HuH-7 (cell line): ENCODE results near the gene ARID3B.
"Not testable (repeated sequence)": the region's sequence is repeated elsewhere in the genome, so short reads cannot be mapped to it uniquely, and the experiment has no call there.

Experiments used
- DNase-seq: peaks from one replicate; pipeline ENCODE4 v3.0.0; 2011; ENCODE audit warnings: low spot score

Gene ARID3B

GRCh38 chr15:74621546-74621920, 80.5 kb downstream of the ARID3B start:
- DNase-seq, result no peak

GRCh38 chr15:74621936-74622335, 80.9 kb downstream of the ARID3B start:
- DNase-seq, result no peak

DNA sequence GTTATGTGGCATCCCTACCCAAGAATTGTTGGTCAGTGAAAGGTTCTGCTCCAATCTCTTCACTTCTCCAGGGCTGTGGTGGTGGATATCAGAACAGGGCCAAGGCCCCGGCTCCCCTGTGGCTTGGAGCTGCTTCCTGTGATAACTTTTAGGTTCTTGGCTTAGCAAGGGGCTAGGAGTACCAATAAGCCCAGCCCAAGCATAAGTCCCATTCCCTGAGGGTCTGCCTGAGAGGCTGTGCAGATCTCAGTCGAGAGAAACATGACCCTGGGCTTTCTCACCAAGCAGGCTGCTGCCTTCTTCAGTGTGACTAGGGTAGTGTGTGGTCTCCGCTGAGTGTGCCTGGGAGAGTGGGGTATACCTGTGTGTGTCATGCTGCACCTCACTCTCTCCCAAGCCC, 81.7 kb downstream of the ARID3B start:
- no peak for DNase-seq

- DNase-seq, result no peak
Measured at GRCh38 chr15:74624020-74624602, 83.1 kb downstream of the ARID3B start.

- DNase-seq, result no peak
Measured at GRCh38 chr15:74625693-74626092, 84.7 kb downstream of the ARID3B start.

DNA sequence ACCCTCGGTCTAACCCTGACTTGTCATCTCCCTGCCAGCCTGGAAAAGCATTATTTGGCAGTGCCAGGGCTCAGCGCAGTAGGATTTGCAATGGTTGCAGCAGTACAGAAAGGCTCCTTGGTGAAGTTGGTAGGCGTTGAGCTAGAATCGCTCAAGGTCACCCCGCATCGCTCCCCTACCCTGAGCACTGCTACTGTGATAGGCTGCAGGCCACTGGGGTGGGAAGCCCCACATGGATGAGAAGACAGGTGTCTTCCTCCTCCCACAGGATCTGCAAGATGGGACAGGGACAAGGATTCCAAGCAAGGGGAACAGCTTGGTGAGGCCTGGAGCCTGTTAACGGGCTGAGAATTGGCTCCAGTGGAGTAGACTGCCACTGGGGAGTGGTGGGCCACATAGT, 85.3 kb downstream of the ARID3B start:
- no peak for DNase-seq

GRCh38 chr15:74626752-74627692, 86.0 kb downstream of the ARID3B start:
- DNase-seq, result no peak

DNA sequence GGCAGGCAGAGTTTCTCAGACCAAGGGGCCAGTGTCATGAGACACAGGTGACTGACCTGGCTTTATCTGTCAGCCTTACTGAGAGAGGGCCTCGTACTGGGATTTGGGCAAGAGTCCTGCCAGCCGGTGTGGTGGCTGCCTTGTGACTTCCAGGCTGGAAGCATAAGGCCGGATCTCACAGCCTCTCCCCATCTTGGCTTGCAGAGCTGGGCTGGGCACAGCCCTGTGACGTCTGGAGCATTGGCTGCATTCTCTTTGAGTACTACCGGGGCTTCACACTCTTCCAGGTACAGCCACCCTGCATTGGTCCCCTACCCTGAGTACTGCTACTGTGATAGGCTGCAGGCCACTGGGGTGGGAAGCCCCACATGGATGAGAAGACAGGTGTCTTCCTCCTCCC, 86.7 kb downstream of the ARID3B start:
- no peak for DNase-seq

GRCh38 chr15:74628199-74628598, 87.2 kb downstream of the ARID3B start:
- DNase-seq, result no peak

- no peak for DNase-seq
Measured at GRCh38 chr15:74628949-74629348, 87.9 kb downstream of the ARID3B start.

DNA sequence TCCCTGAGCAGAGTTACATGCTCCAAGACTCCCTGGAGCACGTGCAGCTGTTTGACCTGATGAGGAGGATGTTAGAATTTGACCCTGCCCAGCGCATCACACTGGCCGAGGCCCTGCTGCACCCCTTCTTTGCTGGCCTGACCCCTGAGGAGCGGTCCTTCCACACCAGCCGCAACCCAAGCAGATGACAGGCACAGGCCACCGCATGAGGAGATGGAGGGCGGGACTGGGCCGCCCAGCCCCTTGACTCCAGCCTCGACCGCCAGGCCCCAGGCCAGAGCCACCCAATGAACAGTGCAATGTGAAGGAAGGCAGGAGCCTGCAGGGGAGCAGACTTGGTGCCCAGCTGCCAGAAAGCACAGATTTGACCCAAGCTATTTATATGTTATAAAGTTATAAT, 88.7 kb downstream of the ARID3B start:
- not testable (repeated sequence) for DNase-seq

GRCh38 chr15:74630284-74631086, 89.5 kb downstream of the ARID3B start:
- DNase-seq, result no peak

DNA sequence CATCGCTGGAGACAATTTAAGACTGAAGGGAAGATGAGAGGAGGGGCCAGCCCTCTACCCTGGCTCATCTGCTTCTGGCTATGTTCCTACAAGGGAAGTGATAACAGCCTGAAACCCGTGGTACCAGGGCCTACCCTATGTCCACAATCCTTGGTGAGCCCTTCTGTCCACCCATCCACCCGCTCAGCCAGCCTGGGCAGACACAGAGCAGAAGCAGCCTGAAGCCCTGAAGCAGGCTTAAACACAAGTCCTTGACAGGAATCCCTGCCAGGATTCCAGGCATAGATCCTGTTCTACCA, 90.0 kb downstream of the ARID3B start:
- DNase-seq, result no peak

- DNase-seq, result no peak
Measured at GRCh38 chr15:74631408-74631807, 90.4 kb downstream of the ARID3B start.

- DNase-seq, result peak; percentile 88
Measured at GRCh38 chr15:74631935-74632560, 91.0 kb downstream of the ARID3B start.

DNA sequence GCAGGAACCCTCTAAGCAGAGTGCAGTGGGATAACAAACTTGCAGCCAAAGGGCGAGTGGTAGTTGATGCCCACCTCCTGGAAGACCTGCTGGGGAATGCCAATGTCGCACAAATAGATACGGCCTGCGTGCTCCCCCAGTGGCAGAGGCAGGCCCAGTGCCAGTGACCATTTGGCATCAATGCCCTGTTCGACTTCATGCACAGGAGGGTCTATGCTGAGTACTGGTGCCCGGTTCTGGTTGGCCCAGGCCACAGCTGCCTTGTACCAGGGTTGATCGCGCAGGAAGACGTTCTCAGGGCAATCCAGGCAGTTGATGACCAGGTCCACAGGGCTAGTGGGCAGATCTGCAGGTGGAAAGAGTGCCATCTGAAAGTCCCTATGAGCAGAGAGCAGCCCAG, 91.6 kb downstream of the ARID3B start:
- no peak for DNase-seq

DNA sequence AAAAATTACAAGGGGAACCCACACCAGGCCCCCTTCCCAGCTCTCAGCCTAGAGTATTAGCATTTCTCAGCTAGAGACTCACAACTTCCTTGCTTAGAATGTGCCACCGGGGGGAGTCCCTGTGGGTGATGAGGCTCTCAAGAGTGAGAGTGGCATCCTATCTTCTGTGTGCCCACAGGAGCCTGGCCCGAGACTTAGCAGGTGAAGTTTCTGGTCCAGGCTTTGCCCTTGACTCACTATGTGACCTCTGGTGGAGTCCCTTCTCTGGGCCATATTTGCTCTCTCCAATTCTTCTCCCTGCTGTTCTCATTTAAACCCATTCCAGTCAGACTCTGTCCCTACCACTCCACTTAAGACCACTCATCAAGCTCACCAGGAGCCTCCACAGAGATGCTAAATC, 92.8 kb downstream of the ARID3B start:
- no peak for DNase-seq

GRCh38 chr15:74635228-74635627, 94.2 kb downstream of the ARID3B start:
- peak; percentile 81 for DNase-seq

GRCh38 chr15:74636984-74637383, 96.0 kb downstream of the ARID3B start:
- no peak for DNase-seq

DNA sequence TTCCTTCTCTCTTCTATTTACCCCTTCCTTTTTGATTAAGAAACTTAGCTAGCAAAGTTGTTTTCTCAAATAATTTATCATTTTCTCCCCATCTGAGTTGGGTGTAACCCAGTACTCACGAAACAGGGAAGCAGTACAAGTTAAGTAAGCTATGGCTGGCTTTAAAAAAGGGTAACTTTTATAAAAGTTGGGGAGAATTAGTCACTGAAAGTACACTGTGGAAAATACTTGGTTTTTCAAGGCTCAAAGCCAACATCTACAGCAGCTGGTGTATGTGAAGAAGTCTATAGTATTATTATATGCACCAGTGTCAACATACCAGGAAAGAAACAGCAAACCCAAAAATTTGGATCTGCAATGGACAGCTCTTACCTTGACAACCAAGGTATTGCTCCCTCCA, 100.1 kb downstream of the ARID3B start:
- DNase-seq, result no peak

- no peak for DNase-seq
Measured at GRCh38 chr15:74642348-74642733, 101.3 kb downstream of the ARID3B start.
